ENCODE data around the gene SYT12. TPM values are rescaled to one million over a fixed set of nuclear protein-coding genes. Genes with fewer than 3 reads are reported as not detected.
A peak's percentile ranks its signal among the peaks of the same experiment; 100 is the strongest.

The SYT12 gene
- total and polyA plus RNA-seq, 2 of the 4 experiments (the other 2 are of a cell fraction): 0.54 to 0.74 TPM

GRCh38 chr11:66987158-66987620 is 35.7 kb upstream of the SYT12 start:
- Histone ChIP-seq H3K4me1 (ENCODE audit: control insufficient read depth, insufficient read depth, low read length) (peaks cover 4% of the 10 kb centered on the region), H2BK120ac (ENCODE audit: low read depth, low read length) (0 out of 2 replicates have a peak overlapping the region, but pooled peaks have one; percentile 8), H3K56ac (ENCODE audit: extremely low read depth, insufficient read depth, low read length) (no peak overlapping the region), H2BK5ac (ENCODE audit: low read depth, low read length, poor library complexity, severe bottlenecking) (no peak overlapping the region), H3K79me1 (ENCODE audit: low read depth in 1 of 2, low read length in 2 of 2) (no peaks in the 10 kb centered on the region), H4K8ac (ENCODE audit: low read depth in 2 of 2, low read length in 2 of 2) (no peak overlapping the region), H3K18ac (ENCODE audit: low read depth, low read length) (no peak overlapping the region), H2BK15ac (ENCODE audit: low read depth, low read length) (no peak overlapping the region; the same call in 2 of the 3 replicates), H4K5ac (ENCODE audit: low read depth, low read length) (no peak overlapping the region), H3K27me3 (ENCODE audit: control insufficient read depth, insufficient read depth, low read length) (no peaks in the 10 kb centered on the region), H2AK9ac (replicated peaks; ENCODE audit: low read depth, low read length, poor library complexity) (no peak overlapping the region), H4K91ac (ENCODE audit: insufficient read depth, low read depth, low read length) (no peak overlapping the region), H3K27ac (ENCODE audit: insufficient read depth, low read length) (no peak overlapping the region), H2AK5ac (ENCODE audit: low read depth, low read length) (peak overlapping the region; percentile 51; the same call in 1 of the 2 replicates), H3K9ac (ENCODE audit: low read depth, low read length) (no peak overlapping the region), H3K9me1 (ENCODE audit: insufficient read depth, low read length) (0 out of 2 replicates have a peak, but pooled peaks cover 5% of the 10 kb centered on the region), H2BK20ac (ENCODE audit: low read depth, low read length) (no peak overlapping the region), H3K4me3 (ENCODE audit: insufficient read depth, low read depth, low read length) (no peak overlapping the region), H2AFZ (replicated peaks; ENCODE audit: low read length, poor library complexity) (peak overlapping the region; percentile 24), H3K23ac (ENCODE audit: low read depth, low read length) (no peak overlapping the region), H3K14ac (replicated peaks; ENCODE audit: low read depth, low read length) (0 out of 2 replicates have a peak overlapping the region, but pooled peaks have one; percentile 19), H3K4ac (ENCODE audit: low read depth, low read length) (peak overlapping the region; percentile 45; the same call in 1 of the 2 replicates), H3K36me3 (ENCODE audit: control insufficient read depth, insufficient read depth, low read length) (no peaks in the 10 kb centered on the region), H3K9me3 (ENCODE audit: control insufficient read depth, insufficient read depth, low read length) (no peaks in the 10 kb centered on the region), H4K20me1 (ENCODE audit: insufficient read depth, low read length) (no peaks in the 10 kb centered on the region), H3K4me2 (ENCODE audit: low read depth, low read length) (no peak overlapping the region)
- in situ Hi-C loops (cut with MboI; ENCODE audit: low sequenced_read_pairs) (no loop called here), dilution Hi-C loops (cut with HindIII; ENCODE audit: low sequenced_read_pairs, unreplicated experiment) (no loop called here), intact Hi-C loops (cut with micrococcal nuclease) (no loop called here)
- no peak for TF ChIP-seq FOS (IDR thresholded peaks at IDR 0.05; ENCODE audit: low read depth, low read length)
- no peak for TF ChIP-seq CTCF (conservative IDR thresholded peaks at IDR 0.05; ENCODE audit: low read depth, low read length)
- TF ChIP-seq MAZ (IDR thresholded peaks at IDR 0.05; ENCODE audit: borderline replicate concordance, low read depth, low read length): no peak
- no peak for TF ChIP-seq ELK1 (IDR thresholded peaks at IDR 0.05; ENCODE audit: borderline replicate concordance, low read depth, low read length)
- no peak for TF ChIP-seq USF2 (IDR thresholded peaks at IDR 0.05; ENCODE audit: low read depth, low read length)
- TF ChIP-seq BHLHE40 (IDR thresholded peaks at IDR 0.05; ENCODE audit: low read depth, low read length): no peak
- no peak for TF ChIP-seq SMC3 (IDR thresholded peaks at IDR 0.05; ENCODE audit: low read depth, low read length)
- POLR2A ChIA-PET (ENCODE audit: unreplicated experiment): no interaction called here
- CTCF ChIA-PET: no interaction called here
- DNase-seq: no peak
- 80% methylated on average over 1 of the region's 6 CpGs; no CpG with 5 or more reads in 1 of the 2 experiments for WGBS, 2 experiments (ENCODE audit: extremely low coverage in 2 of 2, insufficient read length in 1 of 2)
- no TSS peak for BruUV-seq (replicated peaks)
- no peak for ATAC-seq (ENCODE audit: low read depth)
